HCT116 (cell line): ENCODE results near the gene CD1E. TPM values are rescaled to one million over a fixed set of nuclear protein-coding genes. Genes with fewer than 3 reads are reported as not detected.

Experiments
- ATAC-seq: fragments of 200-7000 bp; cut with Tn5 transposase; 2 replicates; pipeline ENCODE4 v1.9.1; 2020; ENCODE audit warnings: mild to moderate bottlenecking, moderate library complexity
- BruUV-seq: library from RNA; stranded (reverse); fragments of 400-500 nt; replicated peaks from 2 replicates; lab custom pipeline; 2021; lab: Mats Ljungman, UMichigan
- CTCF ChIA-PET: fragments of 300-600 bp; sonication (Branson Sonifier 250); formaldehyde crosslinking; loops from one replicate; lab custom pipeline; 2021; ENCODE audit warnings: antibody characterized with exemption; lab: Charles Lee
- POLR2A ChIA-PET: fragments of 300-600, 350-600 bp; sonication (Branson Sonifier 250); formaldehyde crosslinking; loops from one replicate; lab custom pipeline; 2021; ENCODE audit warnings: antibody characterized with exemption; lab: Charles Lee
- RAD21 ChIA-PET, 2 experiments: fragments of 300-600 bp; sonication (Branson Sonifier 250); formaldehyde crosslinking; loops; one replicate each; lab custom pipeline; 2023; ENCODE audit warnings: low total read pairs in 2 of 2; ENCODE audit not compliant: uncharacterized antibody in 2 of 2, unreplicated experiment in 2 of 2, low non-redundant PET in 1 of 2; lab: Charles Lee
- DNase-seq: peaks from one replicate; pipeline ENCODE4 v3.0.0-alpha.2; 2010; ENCODE audit warnings: low read depth, low spot score
- H2AFZ ChIP-seq: fragments of 200-600 bp; shearing (Covaris generic), sonication (generic); 2 replicates; pipeline ENCODE4 v1.6.1; 2017; ENCODE audit warnings: low read depth, mixed run types, mixed read lengths, antibody characterized with exemption, low read length; ENCODE audit not compliant: poor library complexity, severe bottlenecking
- H3K27ac ChIP-seq: 2 replicates; pipeline ENCODE4 v1.5.1; 2012; ENCODE audit warnings: low read depth, low read length
- H3K27me3 ChIP-seq: fragments of 200-600 bp; sonication (generic); 2 replicates; pipeline ENCODE4 v1.6.1; 2016; ENCODE audit warnings: mixed run types, low read length, mixed read lengths; ENCODE audit not compliant: insufficient read depth
- H3K36me3 ChIP-seq, 2 experiments: fragments of 200-500 bp in 1 of 2; fragments of 200-600 bp in 1 of 2; sonication (Bioruptor generic) in 1 of 2; sonication (generic) in 1 of 2; 2 replicates each; pipeline versions ENCODE4 v1.5.1 to v1.6.1; 2014 to 2016; ENCODE audit warnings: low read length in 2 of 2, inconsistent platforms in 1 of 2, mixed read lengths in 1 of 2, mixed run types in 1 of 2; ENCODE audit not compliant: insufficient read depth in 2 of 2, control insufficient read depth in 1 of 2
- H3K4me1 ChIP-seq, 2 experiments: fragments of 200-600 bp in 1 of 2; sonication (generic) in 1 of 2; 2 replicates each; pipeline versions ENCODE4 v1.5.1 to v1.6.1; 2012 to 2017; ENCODE audit warnings: low read length in 2 of 2, inconsistent platforms in 1 of 2, mild to moderate bottlenecking in 1 of 2, mixed read lengths in 1 of 2, mixed run types in 1 of 2, moderate library complexity in 1 of 2; ENCODE audit not compliant: insufficient read depth in 2 of 2, control insufficient read depth in 1 of 2
- H3K4me2 ChIP-seq: fragments of 200-600 bp; sonication (generic); 2 replicates; pipeline ENCODE4 v1.6.1; 2017; ENCODE audit warnings: mixed run types, low read length, mixed read lengths
- H3K4me3 ChIP-seq, 2 experiments: fragments of 200-600 bp in 1 of 2; sonication (generic) in 1 of 2; replicated peaks in 1 of 2; 2 replicates each; pipeline ENCODE4 v1.5.1; 2011 to 2016; ENCODE audit warnings: low read length in 2 of 2, control low read depth in 1 of 2, low read depth in 1 of 2, mild to moderate bottlenecking in 1 of 2, mixed read lengths in 1 of 2, mixed run types in 1 of 2
- H3K79me2 ChIP-seq: fragments of 200-600 bp; sonication (generic); 2 replicates; pipeline ENCODE4 v1.6.1; 2017; ENCODE audit warnings: mild to moderate bottlenecking, mixed run types, low read length, moderate library complexity, mixed read lengths; ENCODE audit not compliant: insufficient read depth
- H3K9ac ChIP-seq: fragments of 200-600 bp; sonication (generic); 2 replicates; pipeline ENCODE4 v1.6.1; 2016; ENCODE audit warnings: low read length, mixed read lengths
- H3K9me2 ChIP-seq: fragments of 200-600 bp; sonication (generic), shearing (Covaris generic); 2 replicates; pipeline ENCODE4 v1.6.1; 2017; ENCODE audit warnings: mixed run types, mild to moderate bottlenecking, moderate library complexity; ENCODE audit not compliant: insufficient read depth
- H3K9me3 ChIP-seq, 2 experiments: fragments of 200-500 bp in 1 of 2; fragments of 200-600 bp in 1 of 2; sonication (Bioruptor generic) in 1 of 2; sonication (generic) in 1 of 2; 2 replicates each; pipeline ENCODE4 v1.6.1; 2014 to 2017; ENCODE audit warnings: low read length in 2 of 2, mixed read lengths in 2 of 2, inconsistent platforms in 1 of 2, low read depth in 1 of 2, mild to moderate bottlenecking in 1 of 2, mixed run types in 1 of 2, moderate library complexity in 1 of 2; ENCODE audit not compliant: control insufficient read depth in 1 of 2, insufficient read depth in 1 of 2
- H4K20me1 ChIP-seq: fragments of 200-600 bp; sonication (generic), shearing (Covaris generic); 2 replicates; pipeline ENCODE4 v1.6.1; 2017; ENCODE audit warnings: mixed run types, mild to moderate bottlenecking, moderate library complexity; ENCODE audit not compliant: insufficient read depth
- CBX3 ChIP-seq: IDR thresholded peaks from 2 replicates; pipeline ENCODE4 v1.6.1; 2012; ENCODE audit warnings: low read depth
- CEBPB ChIP-seq: IDR thresholded peaks from 2 replicates; pipeline ENCODE4 v1.6.1; 2012; ENCODE audit warnings: low read depth
- EGR1 ChIP-seq: IDR thresholded peaks from 2 replicates; pipeline ENCODE4 v1.6.1; 2012; ENCODE audit warnings: low read depth
- ELF1 ChIP-seq: IDR thresholded peaks from 2 replicates; pipeline ENCODE4 v1.6.1; 2012; ENCODE audit warnings: low read depth, borderline replicate concordance
- EZH2phosphoT487 ChIP-seq: fragments of 200-600 bp; IDR thresholded peaks from 2 replicates; pipeline ENCODE4 v1.6.1; 2018; ENCODE audit warnings: antibody characterized with exemption, borderline replicate concordance
- FOSL1 ChIP-seq: IDR thresholded peaks from 2 replicates; pipeline ENCODE4 v1.6.1; 2012; ENCODE audit warnings: low read depth
- JUND ChIP-seq: IDR thresholded peaks from 2 replicates; pipeline ENCODE4 v1.6.1; 2012
- POLR2A ChIP-seq: IDR thresholded peaks from 2 replicates; pipeline ENCODE4 v1.7.0; 2011; ENCODE audit warnings: borderline replicate concordance; ENCODE audit not compliant: insufficient read depth, insufficient read length; ENCODE audit errors: extremely low read depth
- POLR2AphosphoS5 ChIP-seq: IDR thresholded peaks from 2 replicates; pipeline ENCODE4 v1.6.1; 2011; ENCODE audit warnings: mild to moderate bottlenecking, low read depth, low read length, moderate library complexity
- RAD21 ChIP-seq: IDR thresholded peaks from 2 replicates; pipeline ENCODE4 v1.6.1; 2012; ENCODE audit warnings: low read depth, mild to moderate bottlenecking
- SIN3A ChIP-seq: IDR thresholded peaks from 2 replicates; pipeline ENCODE4 v1.6.1; 2012; ENCODE audit warnings: low read depth
- SP1 ChIP-seq: IDR thresholded peaks from 2 replicates; pipeline ENCODE4 v1.6.1; 2012; ENCODE audit warnings: low read depth
- YY1 ChIP-seq: IDR thresholded peaks from 2 replicates; pipeline ENCODE4 v1.6.1; 2011; ENCODE audit warnings: low read length, low read depth, moderate library complexity, mild to moderate bottlenecking; ENCODE audit not compliant: insufficient replicate concordance; ENCODE audit errors: extremely low read depth
- ZFX ChIP-seq: fragments of 450-650 bp; IDR thresholded peaks from 2 replicates; pipeline ENCODE4 v1.6.1; 2017
- ZNF274 ChIP-seq: fragments of 200-500 bp; sonication (Bioruptor generic); IDR thresholded peaks from 2 replicates; pipeline ENCODE4 v1.6.1; 2014; ENCODE audit warnings: mild to moderate bottlenecking, low read depth, low read length, inconsistent platforms
- intact Hi-C: fragments of 100-400 bp; cut with micrococcal nuclease; formaldehyde crosslinking; loops from 2 replicates; pipeline ENCODE4 v1.10.0; 2022
- total RNA-seq: library from RNA; stranded (reverse); gene quantifications from one replicate; pipeline ENCODE4 v1.2.1, GENCODE V29; 2021; ENCODE audit not compliant: unreplicated experiment
- TF ChIP-seq, protein P1 (sequence below): IDR thresholded peaks from 2 replicates; pipeline ENCODE4 v1.6.1; 2012
- TF ChIP-seq, protein P2 (sequence below): IDR thresholded peaks from 2 replicates; pipeline ENCODE4 v1.6.1; 2011; ENCODE audit warnings: mild to moderate bottlenecking, low read length, moderate library complexity; ENCODE audit not compliant: insufficient replicate concordance; ENCODE audit errors: extremely low read depth
- TF ChIP-seq, protein P3 (sequence below): IDR thresholded peaks from 2 replicates; pipeline ENCODE4 v1.6.1; 2012; ENCODE audit warnings: low read depth

The CD1E gene
- total RNA-seq, 1 experiment from 2014 or later, result not detected

DNA sequence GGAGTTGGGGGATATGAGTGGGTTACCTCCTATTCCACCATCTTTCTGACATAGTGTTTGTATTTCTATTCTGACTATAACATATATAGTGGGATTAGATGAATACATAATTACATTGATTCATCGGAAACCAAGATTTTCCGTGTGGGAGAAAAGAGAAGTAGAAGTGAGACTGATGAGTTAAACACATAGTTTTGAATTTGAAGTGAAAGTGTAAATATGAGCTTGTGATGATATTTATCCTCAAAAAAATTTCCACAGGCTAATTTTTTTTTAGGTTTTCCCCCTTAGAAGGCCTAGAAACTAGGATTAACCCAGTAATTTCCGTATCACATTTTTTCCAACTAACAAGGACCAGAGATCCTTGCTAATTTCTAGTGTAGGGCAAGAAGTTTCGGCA lies 29.3 kb upstream of the CD1E start:
- Histone ChIP-seq H3K9me3 (no peaks in the 10 kb centered on the region), H2AFZ (no peak overlapping the region), H3K9me2 (no peaks in the 10 kb centered on the region), H3K4me1 (no peaks in the 10 kb centered on the region), H3K36me3 (no peaks in the 10 kb centered on the region), H3K79me2 (no peaks in the 10 kb centered on the region), H3K27me3 (peaks cover 5% of the 10 kb centered on the region; the same call in 1 of the 2 replicates)
- no peak for ATAC-seq
- POLR2A ChIA-PET, result no interaction called here
- intact Hi-C loops, result no loop called here
- no peak for TF ChIP-seq SIN3A
- TF ChIP-seq, all 23 proteins: peak for 0
- Histone ChIP-seq H3K4me3 (no peak overlapping the region), H3K4me2 (no peak overlapping the region), H3K27ac (no peak overlapping the region), H3K9ac (no peak overlapping the region), H4K20me1 (no peaks in the 10 kb centered on the region)
- DNase-seq, result no peak
- RAD21 ChIA-PET, result no interaction called here
- BruUV-seq, result no TSS peak
- CTCF ChIA-PET, result no interaction called here

GRCh38 chr1:158327481-158327880 lies 26.2 kb upstream of the CD1E start:
- Histone ChIP-seq H3K27me3 (peaks cover 21% of the 10 kb centered on the region), H3K36me3 (no peaks in the 10 kb centered on the region), H3K4me2 (no peak overlapping the region), H3K4me1 (no peaks in the 10 kb centered on the region), H4K20me1 (no peaks in the 10 kb centered on the region), H3K9me3 (no peaks in the 10 kb centered on the region), H3K4me3 (no peak overlapping the region), H3K9me2 (no peaks in the 10 kb centered on the region), H3K27ac (no peak overlapping the region), H3K9ac (no peak overlapping the region), H3K79me2 (no peaks in the 10 kb centered on the region), H2AFZ (no peak overlapping the region)
- ChIA-PET CTCF (no interaction called here), RAD21 (no interaction called here), POLR2A (no interaction called here)
- intact Hi-C loops, result loop anchor here (5.0 kb wide), 1 partner anchor 125 kb away; no protein-coding TSS in a partner anchor
- no TSS peak for BruUV-seq
- ATAC-seq (no peak), DNase-seq (no peak)
- TF ChIP-seq POLR2AphosphoS5 (no peak), CBX3 (no peak), JUND (no peak), ZNF274 (no peak), SP1 (no peak), ZFX (no peak), ELF1 (no peak), POLR2A (no peak), CEBPB (no peak), FOSL1 (no peak), EGR1 (no peak), EZH2phosphoT487 (no peak), YY1 (no peak), RAD21 (no peak)
- TF ChIP-seq, protein P1, sequence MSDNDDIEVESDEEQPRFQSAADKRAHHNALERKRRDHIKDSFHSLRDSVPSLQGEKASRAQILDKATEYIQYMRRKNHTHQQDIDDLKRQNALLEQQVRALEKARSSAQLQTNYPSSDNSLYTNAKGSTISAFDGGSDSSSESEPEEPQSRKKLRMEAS, result no peak
- TF ChIP-seq, protein P2, sequence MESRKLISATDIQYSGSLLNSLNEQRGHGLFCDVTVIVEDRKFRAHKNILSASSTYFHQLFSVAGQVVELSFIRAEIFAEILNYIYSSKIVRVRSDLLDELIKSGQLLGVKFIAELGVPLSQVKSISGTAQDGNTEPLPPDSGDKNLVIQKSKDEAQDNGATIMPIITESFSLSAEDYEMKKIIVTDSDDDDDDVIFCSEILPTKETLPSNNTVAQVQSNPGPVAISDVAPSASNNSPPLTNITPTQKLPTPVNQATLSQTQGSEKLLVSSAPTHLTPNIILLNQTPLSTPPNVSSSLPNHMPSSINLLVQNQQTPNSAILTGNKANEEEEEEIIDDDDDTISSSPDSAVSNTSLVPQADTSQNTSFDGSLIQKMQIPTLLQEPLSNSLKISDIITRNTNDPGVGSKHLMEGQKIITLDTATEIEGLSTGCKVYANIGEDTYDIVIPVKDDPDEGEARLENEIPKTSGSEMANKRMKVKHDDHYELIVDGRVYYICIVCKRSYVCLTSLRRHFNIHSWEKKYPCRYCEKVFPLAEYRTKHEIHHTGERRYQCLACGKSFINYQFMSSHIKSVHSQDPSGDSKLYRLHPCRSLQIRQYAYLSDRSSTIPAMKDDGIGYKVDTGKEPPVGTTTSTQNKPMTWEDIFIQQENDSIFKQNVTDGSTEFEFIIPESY, result no peak
- TF ChIP-seq, protein P3, sequence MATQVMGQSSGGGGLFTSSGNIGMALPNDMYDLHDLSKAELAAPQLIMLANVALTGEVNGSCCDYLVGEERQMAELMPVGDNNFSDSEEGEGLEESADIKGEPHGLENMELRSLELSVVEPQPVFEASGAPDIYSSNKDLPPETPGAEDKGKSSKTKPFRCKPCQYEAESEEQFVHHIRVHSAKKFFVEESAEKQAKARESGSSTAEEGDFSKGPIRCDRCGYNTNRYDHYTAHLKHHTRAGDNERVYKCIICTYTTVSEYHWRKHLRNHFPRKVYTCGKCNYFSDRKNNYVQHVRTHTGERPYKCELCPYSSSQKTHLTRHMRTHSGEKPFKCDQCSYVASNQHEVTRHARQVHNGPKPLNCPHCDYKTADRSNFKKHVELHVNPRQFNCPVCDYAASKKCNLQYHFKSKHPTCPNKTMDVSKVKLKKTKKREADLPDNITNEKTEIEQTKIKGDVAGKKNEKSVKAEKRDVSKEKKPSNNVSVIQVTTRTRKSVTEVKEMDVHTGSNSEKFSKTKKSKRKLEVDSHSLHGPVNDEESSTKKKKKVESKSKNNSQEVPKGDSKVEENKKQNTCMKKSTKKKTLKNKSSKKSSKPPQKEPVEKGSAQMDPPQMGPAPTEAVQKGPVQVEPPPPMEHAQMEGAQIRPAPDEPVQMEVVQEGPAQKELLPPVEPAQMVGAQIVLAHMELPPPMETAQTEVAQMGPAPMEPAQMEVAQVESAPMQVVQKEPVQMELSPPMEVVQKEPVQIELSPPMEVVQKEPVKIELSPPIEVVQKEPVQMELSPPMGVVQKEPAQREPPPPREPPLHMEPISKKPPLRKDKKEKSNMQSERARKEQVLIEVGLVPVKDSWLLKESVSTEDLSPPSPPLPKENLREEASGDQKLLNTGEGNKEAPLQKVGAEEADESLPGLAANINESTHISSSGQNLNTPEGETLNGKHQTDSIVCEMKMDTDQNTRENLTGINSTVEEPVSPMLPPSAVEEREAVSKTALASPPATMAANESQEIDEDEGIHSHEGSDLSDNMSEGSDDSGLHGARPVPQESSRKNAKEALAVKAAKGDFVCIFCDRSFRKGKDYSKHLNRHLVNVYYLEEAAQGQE, result no peak
